SKM-1 (cell line): Measurements from ENCODE around the gene SGO1.
A peak's percentile ranks its signal among the peaks of the same experiment; 100 is the strongest.

ENCODE experiments used
- DNase-seq: peaks from one replicate; lab custom pipeline; 2025; ENCODE audit not compliant: unreplicated experiment; lab: John Stamatoyannopoulos, UW

SGO1 gene

DNA sequence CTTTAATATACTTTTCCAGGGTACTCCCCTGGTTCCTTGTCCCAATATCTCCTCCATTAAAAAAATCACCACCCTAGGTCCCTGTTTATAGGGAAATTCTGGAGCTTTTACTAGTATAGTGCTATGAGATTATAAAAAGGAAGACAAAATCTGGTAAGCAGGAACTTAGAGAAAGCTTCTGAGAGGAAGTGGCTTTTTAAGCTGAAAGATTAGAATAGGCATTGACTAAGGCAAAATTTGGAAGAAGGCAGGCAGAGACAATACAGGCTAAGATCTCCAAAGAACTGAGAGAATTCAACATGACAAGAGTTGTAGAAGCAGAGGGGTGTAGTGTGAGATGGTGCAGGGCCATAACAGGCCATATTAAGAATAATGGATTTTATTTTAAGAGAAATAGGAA lies 25.8 kb downstream of the SGO1 start:
- DNase-seq: no peak

DNA sequence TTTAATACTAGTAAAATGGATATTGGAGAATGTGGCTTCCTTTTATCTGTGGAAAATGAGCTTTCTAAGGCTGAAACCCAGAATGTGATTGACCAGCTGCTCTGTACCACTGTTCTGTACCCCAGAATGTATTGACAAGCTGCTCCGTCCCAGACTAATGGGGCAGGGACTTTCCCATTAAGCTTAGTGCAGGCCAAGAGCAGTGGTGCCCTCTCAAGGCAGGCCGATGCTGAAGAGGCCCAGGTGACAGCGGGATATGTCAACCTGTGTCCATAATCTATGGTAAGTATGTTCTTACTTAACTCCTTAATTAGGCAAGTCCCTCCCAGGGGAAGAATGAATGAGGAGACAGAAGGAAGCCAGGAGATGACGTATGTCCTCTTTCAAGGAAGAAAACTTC lies 31.1 kb downstream of the SGO1 start:
- DNase-seq: no peak

DNA sequence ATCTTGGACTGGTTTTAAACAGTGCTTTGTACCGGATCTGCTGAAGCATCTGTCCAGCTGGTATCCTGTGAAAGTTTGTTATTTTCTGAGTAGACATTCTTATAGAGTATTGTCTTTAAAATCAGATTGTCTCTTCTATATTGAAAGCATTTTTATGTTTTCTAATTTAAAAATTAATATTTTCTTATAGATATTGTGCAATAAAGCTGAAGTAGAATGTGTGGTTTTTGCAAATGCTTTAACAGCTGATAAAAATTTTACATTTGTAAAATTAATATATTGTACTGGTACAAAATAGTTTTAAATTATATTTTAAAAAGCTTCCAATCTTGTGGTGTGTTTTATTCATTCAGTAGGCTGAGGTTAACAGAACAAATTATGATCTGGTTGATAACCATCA lies 31.9 kb downstream of the SGO1 start:
- no peak for DNase-seq

DNA sequence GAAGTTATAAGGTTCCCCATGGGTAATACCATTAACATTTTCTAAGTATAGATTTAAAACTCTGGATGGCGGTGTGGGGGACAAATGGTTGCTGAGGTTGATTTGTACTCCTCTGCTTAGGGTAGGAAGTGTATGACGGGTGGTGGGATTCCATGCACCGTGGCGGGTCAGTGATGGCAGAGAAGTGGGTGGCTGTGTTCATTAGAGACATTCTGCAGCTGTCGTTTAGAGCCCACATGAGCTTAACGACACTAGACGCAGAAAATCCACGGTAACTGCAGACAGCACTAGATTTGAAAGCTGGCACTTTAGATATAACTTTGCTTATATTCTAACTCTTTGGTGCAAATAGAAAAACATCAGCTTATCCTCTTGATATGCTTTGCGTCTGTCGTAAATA lies 37.5 kb downstream of the SGO1 start:
- DNase-seq: no peak

DNA sequence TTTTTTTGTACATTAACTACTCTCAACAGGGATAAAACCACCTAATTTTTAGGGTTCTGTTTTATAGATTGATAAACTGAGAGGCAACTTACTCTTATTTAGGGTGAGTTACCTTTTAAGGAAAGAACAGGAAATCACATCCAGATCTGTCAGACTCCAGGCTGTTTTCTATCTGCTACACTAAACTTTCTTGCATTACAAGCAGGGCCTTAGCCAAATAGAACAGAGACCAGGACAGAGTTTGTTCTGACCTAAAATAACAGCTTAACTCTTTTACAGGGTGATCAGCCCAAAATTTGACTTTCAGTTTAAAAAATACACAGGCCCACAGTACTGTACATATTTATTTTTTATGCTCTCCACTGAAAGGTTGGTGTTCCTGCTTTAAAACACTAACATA lies 38.6 kb downstream of the SGO1 start:
- no peak for DNase-seq

DNA sequence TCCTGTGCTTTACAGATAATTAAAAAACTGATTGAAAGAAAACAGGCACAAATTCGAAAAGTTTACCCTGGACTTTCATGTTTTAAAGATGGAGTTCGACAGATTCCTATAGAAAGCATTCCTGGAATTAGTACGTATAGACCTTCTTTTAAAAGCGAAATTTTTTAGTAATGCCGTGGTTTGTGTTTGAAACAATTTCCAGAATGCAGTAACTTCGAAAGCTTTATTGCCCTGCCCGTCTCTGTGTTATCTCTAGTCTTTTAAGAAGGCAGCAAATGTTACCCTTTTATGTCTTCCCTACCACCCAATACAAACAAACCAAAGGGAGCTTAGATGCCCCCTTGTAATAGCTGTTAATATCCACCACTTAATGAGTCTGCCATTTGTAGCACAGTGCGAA lies 39.7 kb downstream of the SGO1 start:
- DNase-seq: no peak

DNA sequence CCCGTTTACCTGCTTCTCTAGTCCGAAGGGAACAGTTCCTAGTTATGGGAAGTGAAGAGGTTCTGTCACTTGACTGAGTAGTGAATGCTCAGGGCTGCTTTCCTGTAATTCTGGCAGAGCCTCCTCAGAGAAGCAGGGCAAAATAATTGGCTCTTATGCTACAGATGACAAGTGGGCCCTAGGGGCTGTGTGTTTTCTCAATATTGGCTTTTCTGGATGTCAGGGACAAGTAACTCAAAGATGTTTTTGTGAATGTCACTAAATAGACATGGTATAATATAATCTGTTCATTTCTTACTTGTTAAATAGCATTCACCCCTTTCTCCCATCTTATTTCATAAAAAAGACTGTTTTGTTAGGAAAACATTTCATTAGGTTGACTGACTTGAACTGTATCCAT lies 40.1 kb downstream of the SGO1 start:
- no peak for DNase-seq

DNA sequence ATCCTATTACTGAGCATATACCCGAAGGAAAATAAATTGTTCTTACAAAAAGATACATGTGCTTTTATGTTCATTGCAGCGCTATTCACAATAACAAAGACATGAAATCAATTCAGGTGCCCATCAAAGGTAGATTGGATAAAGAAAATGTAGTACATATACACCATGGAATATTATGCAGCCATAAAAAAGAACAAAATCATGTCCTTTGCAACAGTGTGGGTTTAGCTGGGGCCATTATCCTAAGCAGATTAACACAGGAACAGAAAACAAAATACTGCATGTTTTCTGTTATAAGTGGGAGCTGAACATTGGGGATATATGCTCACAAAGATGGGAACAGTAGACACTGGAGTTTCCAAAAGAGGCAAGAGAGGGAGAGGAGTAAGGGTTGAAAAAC lies 42.5 kb downstream of the SGO1 start:
- DNase-seq: no peak

DNA sequence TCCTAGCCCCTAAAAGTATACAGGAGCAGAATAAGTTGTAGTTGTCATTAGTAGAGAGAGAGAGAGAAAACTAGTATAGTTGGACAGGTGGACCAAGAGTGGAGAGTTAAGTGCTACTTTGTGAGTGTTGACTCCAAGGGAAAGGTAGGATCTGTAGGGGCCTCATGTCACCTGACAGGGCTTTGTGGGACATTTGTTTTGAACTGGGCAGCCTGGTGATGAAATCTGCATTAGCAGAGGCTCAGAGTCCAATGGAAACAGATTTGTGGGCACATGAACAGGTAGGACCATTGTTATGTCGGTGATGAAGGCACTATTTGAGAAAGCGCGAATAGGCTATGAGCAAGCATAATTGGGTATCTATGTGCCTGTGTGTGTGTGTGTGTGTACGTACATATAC lies 43.5 kb downstream of the SGO1 start:
- DNase-seq: no peak

DNA sequence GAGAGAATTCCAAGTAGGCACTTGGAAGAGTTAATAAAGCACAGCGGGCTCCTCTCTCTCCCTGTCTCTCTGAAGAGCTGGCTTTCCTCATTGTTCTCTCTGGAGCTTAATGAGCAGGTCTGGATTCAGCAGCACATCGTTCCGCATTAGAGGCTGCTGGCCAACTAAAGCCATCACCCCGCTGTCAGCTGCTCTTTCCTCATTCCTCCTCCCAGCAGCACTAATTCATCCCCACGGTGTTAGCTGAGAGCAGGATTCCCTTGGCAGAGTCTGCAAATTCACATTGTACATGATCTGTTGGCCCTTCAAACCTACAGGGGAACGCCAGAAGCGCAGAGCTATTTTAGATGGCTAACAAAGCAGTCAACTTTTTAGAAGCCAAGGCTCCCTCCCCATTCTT lies 44.2 kb downstream of the SGO1 start:
- DNase-seq: no peak

DNA sequence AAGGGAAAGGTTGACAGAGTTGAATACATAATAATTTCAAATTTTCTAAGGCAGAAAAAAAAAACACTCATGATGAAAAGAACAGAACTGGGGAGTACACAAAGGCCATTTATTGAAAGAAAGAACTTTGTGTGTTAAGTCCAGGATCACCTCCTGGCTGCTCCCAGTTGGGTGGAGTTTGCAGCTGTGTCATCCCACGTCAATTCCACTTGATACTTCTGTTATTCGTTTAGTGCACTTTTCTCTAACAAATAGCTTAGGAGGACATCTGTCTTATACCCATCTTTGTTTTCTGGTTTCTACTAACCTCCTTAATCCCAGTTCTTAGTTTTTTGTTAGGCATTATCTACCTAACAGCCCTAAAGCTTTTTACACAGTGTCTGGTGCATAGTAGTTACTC lies 44.7 kb downstream of the SGO1 start:
- no peak for DNase-seq

DNA sequence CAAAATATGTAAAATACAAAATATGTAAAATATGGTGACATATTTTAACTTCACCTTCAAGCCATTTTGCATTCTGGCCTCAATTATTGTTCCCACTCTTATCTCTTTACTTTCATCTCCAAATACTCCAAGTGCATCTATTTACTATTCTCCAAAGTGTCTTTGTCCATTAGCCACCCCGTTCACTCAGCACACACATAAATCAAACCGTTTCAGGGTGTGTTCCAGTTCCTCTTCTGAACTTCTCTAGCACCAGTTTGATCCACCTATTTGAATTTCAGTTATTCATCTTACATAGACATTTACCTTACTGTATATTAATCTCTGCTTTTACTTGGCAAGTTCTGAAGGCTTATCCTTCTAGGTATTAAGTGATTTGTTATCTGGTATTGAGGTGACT lies 45.1 kb downstream of the SGO1 start:
- DNase-seq: no peak

DNA sequence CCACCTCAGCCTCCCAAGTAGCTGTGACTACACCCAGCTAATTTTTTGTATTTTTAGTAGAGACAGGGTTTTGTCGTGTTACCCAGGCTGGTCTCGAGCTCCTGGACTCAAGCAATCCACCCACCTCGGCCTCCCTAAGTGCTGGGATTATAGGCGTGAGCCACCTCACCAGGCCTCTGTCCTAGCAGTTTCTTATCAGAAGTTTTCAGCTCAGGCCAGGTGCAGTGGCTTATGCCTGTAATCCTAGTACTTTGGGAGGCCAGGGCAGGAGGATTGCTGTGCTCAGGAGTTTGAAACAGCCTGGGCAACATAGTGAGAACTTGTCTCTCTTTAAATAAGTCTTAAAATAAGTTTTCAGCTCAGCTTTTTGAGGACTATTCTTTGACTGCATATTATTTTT lies 48.4 kb downstream of the SGO1 start:
- no peak for DNase-seq

DNA sequence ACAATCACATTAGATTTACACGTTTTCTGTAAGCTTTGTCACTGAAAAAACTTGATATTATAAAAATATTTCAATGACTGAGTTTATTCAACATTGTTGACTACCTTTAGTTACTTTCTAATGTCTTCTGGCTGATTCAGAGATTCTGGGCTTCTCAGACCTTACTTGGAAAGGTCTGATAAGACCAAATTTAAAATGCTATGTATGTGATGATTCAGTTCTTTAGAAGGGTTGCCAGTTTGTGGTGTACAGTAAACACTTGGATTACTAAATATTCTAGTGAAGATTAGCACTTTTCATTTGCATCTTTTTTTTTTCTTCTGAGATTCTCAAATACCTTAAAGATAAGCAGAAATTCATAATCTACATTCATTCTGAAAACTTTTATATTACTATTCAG lies 49.8 kb downstream of the SGO1 start:
- no peak for DNase-seq

DNA sequence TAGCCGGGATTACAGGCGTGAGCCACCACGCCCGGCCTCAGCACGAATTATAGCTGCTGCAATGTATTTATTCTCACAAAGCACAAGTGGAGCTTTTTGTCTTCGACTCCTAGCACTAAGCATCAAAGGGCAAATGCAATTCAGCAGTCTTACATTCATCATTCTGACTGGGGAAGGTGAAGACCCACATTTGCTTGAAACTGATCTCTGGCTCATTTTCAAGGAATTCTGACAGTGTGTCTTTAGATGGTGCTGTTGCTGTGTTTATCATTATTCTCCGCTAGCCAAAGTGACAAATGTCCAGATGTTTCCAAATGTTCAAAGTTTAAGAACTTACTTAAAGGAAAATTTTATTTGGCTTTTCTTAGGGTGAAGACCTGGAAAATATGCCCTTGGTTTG lies 55.9 kb downstream of the SGO1 start:
- DNase-seq: no peak

DNA sequence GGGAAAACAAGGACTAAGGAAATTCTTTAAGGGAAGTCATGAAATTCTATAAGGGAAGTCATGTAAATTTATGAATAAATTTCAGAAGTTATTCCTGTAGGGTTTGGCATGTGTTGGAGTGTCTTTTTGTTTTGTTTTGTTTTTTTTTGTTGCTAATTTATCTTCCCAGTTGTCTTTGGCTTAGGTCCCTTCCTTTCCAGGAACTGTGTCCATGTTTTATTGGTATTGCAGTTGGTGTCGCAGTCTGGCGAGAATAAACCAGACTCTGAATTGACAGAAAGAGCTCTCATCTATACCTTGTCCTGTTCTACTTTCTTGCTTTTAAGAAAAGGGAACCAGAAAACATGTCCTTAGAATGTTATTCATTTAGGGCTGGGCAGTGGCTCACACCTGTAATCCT lies 57.6 kb downstream of the SGO1 start:
- no peak for DNase-seq

DNA sequence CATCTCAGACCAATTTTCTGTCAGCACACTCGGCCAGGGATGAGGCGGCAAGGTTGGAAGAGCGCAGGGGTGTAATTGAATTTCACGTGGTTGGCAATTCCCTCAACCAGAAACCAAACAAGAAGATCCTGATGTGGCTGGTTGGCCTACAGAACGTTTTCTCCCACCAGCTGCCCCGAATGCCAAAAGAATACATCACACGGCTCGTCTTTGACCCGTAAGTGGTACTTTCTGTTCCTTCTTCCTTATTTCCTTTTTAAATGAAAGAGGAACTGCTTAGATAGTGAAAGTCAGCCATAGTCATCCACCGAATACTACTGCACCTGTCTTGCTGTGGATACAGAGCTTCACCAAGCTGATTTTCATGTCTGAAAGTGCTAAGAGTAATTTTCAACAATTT lies 60.1 kb downstream of the SGO1 start:
- peak; percentile 78 for DNase-seq

DNA sequence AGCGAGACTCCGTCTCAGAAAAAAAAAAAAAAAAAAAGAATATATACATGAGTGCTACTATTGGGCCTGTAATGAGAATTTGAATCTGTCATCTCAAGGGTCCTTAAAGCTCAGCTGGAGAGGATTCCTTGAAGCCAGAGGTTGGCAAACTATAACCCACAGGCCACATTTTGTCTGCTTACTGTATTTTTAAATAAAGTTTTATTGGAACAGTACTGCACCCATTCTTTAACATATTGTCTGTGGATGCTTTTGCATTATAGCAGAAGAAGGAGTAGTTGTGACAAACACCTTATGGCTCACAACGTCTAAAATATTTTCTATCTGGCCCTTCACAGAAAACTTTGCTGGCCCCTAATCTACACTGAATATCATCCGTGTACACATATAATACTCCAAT lies 60.7 kb downstream of the SGO1 start:
- no peak for DNase-seq

DNA sequence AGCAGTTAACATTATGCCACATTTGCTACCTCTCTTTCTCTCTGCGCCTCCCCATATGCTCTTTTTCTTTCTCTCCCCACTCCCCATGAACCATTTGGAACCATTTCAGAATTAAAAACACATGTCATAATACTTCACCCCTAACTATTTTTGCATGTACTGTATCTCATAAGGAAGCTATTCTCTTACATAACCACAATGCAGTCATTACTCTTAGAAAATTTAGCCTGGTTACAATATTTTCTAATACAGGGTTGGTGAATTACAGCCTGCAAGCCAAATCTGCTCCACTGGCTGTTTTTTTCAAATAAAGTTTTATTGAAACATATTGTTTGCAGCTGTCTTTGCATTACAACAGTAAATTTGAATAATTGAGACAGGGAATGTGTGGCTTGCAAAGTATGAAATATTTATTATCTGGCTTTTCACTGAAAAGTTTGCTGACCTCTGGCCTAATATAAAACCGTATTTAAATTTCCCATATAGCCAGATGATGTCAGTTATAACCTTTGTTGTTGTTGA lies 62.8 kb downstream of the SGO1 start:
- DNase-seq: no peak

DNA sequence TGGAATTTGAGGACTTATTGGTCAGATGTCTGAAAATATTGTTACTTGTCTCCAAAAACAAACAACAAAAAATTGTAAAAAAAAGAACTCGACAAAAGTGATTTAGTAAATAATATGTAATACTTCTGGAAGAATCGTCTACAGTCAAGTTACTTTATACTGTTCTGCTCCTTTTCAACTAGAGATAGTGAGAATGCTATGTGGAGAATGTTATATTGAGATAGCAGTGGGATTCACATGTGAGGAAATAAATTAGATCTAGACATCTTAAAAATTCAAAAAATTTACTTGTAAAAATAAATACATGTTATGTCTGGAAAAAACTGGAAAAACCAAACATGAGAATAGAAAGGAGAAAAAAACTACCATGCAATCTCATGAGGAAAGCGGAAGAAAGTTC lies 64.9 kb downstream of the SGO1 start:
- DNase-seq: no peak
